BE2C (cell line): ENCODE results near the gene SHH.

Experiments used
- DNase-seq: peaks from one replicate; pipeline ENCODE4 v3.0.0-alpha.2; 2020
- H3K27me3 ChIP-seq: fragments of 250-450 bp; sonication (Bioruptor Pico); 2 replicates; pipeline ENCODE4 v1.5.1; 2020; ENCODE audit warnings: mild to moderate bottlenecking
- H3K36me3 ChIP-seq: fragments of 250-450 bp; sonication (Bioruptor Pico); 2 replicates; pipeline ENCODE4 v1.5.1; 2020; ENCODE audit warnings: mild to moderate bottlenecking
- H3K4me1 ChIP-seq: fragments of 250-450 bp; sonication (Bioruptor Pico); 2 replicates; pipeline ENCODE4 v1.5.1; 2020
- H3K4me3 ChIP-seq: 2 replicates; pipeline ENCODE4 v1.5.1; 2011; ENCODE audit warnings: low read depth, low read length
- H3K9me3 ChIP-seq: fragments of 250-450 bp; sonication (Bioruptor Pico); 2 replicates; pipeline ENCODE4 v1.5.1; 2020
- TF ChIP-seq, protein P1 (sequence below): IDR thresholded peaks from 2 replicates; pipeline ENCODE4 v1.5.1; 2012; ENCODE audit warnings: mild to moderate bottlenecking, low read depth, low read length

The SHH gene

GRCh38 chr7:155789001-155789725, 23.1 kb downstream of the SHH start:
- TF ChIP-seq, protein P1, sequence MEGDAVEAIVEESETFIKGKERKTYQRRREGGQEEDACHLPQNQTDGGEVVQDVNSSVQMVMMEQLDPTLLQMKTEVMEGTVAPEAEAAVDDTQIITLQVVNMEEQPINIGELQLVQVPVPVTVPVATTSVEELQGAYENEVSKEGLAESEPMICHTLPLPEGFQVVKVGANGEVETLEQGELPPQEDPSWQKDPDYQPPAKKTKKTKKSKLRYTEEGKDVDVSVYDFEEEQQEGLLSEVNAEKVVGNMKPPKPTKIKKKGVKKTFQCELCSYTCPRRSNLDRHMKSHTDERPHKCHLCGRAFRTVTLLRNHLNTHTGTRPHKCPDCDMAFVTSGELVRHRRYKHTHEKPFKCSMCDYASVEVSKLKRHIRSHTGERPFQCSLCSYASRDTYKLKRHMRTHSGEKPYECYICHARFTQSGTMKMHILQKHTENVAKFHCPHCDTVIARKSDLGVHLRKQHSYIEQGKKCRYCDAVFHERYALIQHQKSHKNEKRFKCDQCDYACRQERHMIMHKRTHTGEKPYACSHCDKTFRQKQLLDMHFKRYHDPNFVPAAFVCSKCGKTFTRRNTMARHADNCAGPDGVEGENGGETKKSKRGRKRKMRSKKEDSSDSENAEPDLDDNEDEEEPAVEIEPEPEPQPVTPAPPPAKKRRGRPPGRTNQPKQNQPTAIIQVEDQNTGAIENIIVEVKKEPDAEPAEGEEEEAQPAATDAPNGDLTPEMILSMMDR: no peak
- no peak for DNase-seq
- Histone ChIP-seq H3K27me3 (peaks cover 15% of the 10 kb centered on the region), H3K9me3 (no peaks in the 10 kb centered on the region; the same call in 1 of the 2 replicates), H3K36me3 (no peaks in the 10 kb centered on the region), H3K4me3 (no peak overlapping the region), H3K4me1 (no peaks in the 10 kb centered on the region)

DNA sequence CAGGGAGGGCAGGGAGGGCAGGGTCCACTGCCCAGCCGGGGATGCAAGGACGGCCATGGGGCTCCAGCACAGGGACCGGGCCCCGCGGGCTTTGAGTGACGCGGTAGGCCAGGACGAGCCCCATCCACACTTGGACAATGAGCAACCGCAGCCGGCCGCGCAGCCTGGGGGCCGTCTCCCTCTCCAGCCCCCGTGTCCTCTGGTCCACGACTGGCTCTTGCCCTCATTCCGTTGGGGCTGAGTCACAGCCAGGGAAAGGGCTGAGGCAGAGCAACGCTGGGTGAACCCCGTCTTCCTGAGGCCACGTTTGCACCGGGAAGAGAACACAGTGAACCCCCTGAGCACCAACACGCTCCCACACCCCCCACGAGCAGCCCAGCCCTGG, 23.7 kb downstream of the SHH start:
- Histone ChIP-seq H3K27me3 (peaks cover 12% of the 10 kb centered on the region), H3K4me1 (no peaks in the 10 kb centered on the region), H3K36me3 (no peaks in the 10 kb centered on the region; the same call in 1 of the 2 replicates), H3K9me3 (no peaks in the 10 kb centered on the region; the same call in 1 of the 2 replicates), H3K4me3 (no peak overlapping the region)
- TF ChIP-seq, protein P1: no peak
- no peak for DNase-seq

DNA sequence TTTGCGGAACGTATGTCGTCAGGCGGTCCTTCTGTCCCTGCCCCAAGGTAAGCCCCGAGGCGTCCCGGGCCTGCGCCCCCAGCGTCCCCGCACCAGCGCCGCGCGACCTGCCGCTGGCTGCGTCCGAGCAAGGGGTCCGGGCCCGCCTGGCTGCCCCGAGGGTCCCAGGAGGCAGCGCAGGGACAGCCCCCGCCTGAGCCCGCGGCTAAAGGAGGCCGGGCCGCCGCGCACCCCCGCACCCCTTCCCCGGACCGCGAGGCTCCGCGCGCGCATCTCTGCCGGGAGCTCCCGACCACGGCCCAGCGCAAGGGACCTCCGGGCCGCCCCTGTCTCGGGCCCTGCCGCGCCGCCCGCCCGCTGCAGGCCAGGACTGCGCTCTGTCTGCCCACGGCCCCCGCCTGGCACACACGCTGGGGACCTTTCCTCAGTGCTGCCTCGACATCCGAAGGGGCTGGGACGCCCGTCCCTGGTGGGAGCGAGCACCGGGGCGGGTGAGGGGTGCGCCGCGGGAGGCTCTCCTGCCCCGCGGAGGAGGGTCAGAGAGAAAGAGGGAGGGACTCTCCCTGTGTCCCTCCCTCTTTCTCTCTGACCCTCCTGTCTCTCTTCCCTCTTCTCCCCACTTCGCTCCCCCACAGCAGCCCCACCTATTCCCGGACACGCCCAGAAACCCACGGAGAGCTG, 25.0 kb downstream of the SHH start:
- Histone ChIP-seq H3K4me3 (peak overlapping the region; percentile 20; the same call in 1 of the 2 replicates), H3K9me3 (no peaks in the 10 kb centered on the region), H3K27me3 (peaks cover 12% of the 10 kb centered on the region), H3K4me1 (no peaks in the 10 kb centered on the region), H3K36me3 (no peaks in the 10 kb centered on the region; the same call in 1 of the 2 replicates)
- TF ChIP-seq, protein P1: no peak
- DNase-seq: no peak

DNA sequence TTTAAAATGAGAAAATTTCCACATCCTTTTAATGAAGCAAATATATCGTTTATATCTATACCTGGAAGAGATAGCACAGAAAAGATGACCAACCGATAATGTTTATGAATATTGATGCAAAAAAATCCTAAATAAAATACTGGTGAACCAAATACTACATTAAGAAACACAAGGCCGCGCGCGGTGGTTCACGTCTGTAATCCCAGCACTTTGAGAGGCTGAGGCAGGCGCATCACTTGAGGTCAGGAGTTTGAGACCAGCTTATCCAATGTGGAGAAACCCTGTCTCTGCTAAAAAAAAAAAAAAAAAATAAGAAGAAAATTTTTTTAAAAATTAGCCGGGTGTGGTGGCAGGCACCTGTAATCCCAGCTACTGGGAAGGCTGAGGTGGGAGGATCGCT, 25.8 kb downstream of the SHH start:
- H3K9me3 ChIP-seq: no peaks in the 10 kb centered on the region
- TF ChIP-seq, protein P1: no peak
- H3K27me3 ChIP-seq: peaks cover 12% of the 10 kb centered on the region
- no peaks in the 10 kb centered on the region for H3K4me1 ChIP-seq
- no peaks in the 10 kb centered on the region; the same call in 1 of the 2 replicates for H3K36me3 ChIP-seq
- H3K4me3 ChIP-seq: no peak overlapping the region
- no peak for DNase-seq

DNA sequence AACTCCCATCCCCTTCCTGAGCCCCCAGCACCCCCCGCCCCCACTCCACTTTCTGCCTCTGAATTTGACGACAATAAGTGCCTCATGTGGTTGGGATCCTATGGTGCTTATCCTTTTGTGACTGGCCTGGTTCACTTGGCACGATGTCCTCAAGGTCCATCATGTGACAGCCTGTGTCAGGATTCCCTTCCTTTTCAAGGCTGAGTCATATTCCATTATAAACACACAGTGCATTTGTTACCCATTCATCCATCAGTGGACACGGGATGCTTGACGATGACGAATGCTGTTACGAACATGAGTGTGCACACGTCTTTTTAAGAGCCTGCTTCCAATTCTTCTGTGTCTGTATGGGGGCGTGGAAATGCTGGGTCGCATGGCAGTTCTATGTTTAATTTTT, 26.7 kb downstream of the SHH start:
- no peaks in the 10 kb centered on the region for H3K4me1 ChIP-seq
- no peaks in the 10 kb centered on the region; the same call in 1 of the 2 replicates for H3K36me3 ChIP-seq
- no peak for DNase-seq
- no peaks in the 10 kb centered on the region for H3K9me3 ChIP-seq
- H3K4me3 ChIP-seq: no peak overlapping the region
- peaks cover 12% of the 10 kb centered on the region for H3K27me3 ChIP-seq
- TF ChIP-seq, protein P1: no peak

DNA sequence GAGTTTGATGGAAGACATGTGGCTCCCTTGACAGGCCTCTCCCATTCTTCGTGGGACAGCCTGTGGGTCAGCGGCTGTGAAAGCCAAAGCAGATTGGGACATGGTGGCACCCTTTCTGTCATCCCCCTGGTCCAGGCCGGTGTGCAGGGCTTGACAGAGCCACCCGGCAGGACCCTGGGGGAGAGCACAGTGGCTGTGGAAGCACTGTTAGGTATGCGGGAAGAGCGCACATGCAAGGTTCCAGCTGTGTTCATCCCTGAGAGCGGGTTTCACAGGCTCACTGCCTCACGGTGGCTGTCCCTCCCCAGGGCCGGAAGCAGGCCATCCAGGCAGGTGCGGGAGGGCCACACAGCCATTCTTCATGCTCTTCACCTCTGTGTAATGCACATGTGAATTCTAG, 29.8 kb downstream of the SHH start:
- Histone ChIP-seq H3K36me3 (no peaks in the 10 kb centered on the region; the same call in 1 of the 2 replicates), H3K4me3 (no peak overlapping the region), H3K27me3 (peaks cover 7% of the 10 kb centered on the region), H3K4me1 (no peaks in the 10 kb centered on the region), H3K9me3 (no peaks in the 10 kb centered on the region)
- DNase-seq: no peak
- TF ChIP-seq, protein P1: no peak
